GM21529 (cell line): ENCODE results near the gene GLE1.

Experiments used
- ATAC-seq: cut with Tn5 transposase; IDR thresholded peaks from one replicate; pipeline ENCODE4 v1.9.1; 2021; ENCODE audit not compliant: unreplicated experiment

The GLE1 gene

DNA sequence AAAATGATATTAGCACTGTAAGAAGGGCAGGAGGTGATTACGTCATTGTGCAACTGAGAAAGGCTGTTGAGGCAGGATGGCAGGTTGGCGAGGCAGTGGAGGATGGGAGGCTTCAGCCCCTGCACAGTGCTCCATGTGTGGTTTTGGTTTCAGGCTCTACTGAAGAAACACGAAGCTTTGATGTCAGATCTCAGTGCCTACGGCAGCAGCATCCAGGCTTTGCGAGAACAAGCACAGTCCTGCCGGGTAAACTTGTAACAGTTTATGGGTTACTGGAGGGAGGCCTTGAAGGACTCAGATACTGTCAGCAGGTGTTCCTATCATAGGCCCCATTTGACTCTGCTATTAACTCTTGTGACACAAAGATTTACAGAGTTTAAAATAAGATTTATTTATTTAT, 82.9 kb downstream of the GLE1 start:
- ATAC-seq: no peak

DNA sequence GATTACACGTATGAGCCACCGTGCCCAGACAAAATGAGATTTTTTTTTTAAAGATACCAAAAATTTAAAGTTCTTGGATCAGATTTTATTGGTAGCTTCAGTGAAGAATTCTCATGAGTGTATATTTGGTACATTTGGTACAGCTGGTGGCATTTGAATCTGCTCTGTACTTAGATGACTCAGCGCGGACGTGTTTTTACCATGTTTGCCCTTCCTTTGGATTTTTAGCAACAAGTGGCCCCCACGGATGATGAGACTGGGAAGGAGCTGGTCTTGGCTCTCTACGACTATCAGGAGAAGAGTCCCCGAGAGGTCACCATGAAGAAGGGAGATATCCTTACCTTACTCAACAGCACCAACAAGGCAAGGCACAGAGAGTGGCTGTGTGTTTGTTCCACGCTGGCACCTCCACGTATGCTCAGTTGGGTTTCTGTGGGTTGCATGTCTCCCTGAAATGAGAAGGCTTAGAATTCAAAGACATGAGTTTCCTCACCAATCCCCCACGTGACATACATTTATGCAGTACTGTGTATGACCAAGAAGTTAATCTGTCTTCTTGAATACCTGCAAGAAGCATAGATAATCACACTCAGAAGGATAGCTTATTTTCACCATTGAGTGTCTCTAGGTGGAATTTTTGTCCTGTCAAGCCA, 84.2 kb downstream of the GLE1 start:
- no peak for ATAC-seq
